ENCODE results near the gene KCNS1.

GRCh38 chr20:45124365-45124764, 23.4 kb upstream of the KCNS1 start, which contains the start of gene WFDC12:
- TF ChIP-seq, protein P1, sequence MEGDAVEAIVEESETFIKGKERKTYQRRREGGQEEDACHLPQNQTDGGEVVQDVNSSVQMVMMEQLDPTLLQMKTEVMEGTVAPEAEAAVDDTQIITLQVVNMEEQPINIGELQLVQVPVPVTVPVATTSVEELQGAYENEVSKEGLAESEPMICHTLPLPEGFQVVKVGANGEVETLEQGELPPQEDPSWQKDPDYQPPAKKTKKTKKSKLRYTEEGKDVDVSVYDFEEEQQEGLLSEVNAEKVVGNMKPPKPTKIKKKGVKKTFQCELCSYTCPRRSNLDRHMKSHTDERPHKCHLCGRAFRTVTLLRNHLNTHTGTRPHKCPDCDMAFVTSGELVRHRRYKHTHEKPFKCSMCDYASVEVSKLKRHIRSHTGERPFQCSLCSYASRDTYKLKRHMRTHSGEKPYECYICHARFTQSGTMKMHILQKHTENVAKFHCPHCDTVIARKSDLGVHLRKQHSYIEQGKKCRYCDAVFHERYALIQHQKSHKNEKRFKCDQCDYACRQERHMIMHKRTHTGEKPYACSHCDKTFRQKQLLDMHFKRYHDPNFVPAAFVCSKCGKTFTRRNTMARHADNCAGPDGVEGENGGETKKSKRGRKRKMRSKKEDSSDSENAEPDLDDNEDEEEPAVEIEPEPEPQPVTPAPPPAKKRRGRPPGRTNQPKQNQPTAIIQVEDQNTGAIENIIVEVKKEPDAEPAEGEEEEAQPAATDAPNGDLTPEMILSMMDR (IDR thresholded peaks at IDR 0.05): no peak
- TF ChIP-seq POLR2A (IDR thresholded peaks at IDR 0.05): no peak
- TF ChIP-seq EP300 (IDR thresholded peaks at IDR 0.05): no peak
- TF ChIP-seq POLR2AphosphoS5 (IDR thresholded peaks at IDR 0.05): no peak

Data from sigmoid colon (tissue), 4 donors.